Measurements from ENCODE around the gene PRODH.
"Not testable (repeated sequence)": the region's sequence is repeated elsewhere in the genome, so short reads cannot be mapped to it uniquely, and the experiment has no call there.

The PRODH gene

DNA sequence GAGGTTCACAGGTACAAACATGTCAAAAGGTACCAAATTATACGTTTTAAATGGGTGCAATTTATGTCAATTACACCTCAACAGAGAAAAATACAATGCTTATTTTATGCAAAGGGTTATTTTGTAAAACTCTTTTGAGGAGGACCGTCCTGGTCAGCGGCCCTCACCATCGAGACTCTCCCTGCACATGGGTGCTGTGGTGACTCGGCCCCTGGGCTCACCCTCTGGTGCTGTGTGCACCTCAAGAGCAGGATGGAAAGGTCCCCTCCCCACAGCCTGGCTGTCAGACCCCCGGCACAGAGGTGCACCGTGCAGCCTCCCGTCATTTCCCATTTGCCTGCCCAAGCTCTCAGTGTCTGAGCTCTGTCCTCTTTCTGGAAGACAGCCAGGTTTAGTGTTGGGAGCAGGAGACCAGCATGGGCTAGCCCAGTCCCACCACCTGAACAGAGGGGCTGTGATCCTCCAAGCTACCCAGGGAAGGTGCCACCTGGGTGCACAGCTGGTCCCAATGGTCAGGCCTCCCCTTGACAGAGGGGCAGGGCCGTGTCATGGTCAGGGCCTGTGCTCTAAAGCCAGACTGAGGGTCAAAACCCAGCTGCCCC is 41.8 kb upstream of the PRODH start:
- H3K27me3 ChIP-seq (replicated peaks in 2 of 5; ENCODE audit: control insufficient read depth in 4 of 5, insufficient read depth in 5 of 5, low read length in 4 of 5): no peaks in the 10 kb centered on the region
- ChIA-PET CTCF (no interaction called here), POLR2A (no interaction called here)
- no peaks in the 10 kb centered on the region for H3K4me1 ChIP-seq (ENCODE audit: control extremely low read depth in 1 of 4, control insufficient read depth in 4 of 4, insufficient read depth in 4 of 4, low read length in 3 of 4)
- WGBS (ENCODE audit: insufficient coverage): 99% methylated on average over 6 of the region's 9 CpGs
- no peak overlapping the region for H3K27ac ChIP-seq (ENCODE audit: insufficient read depth in 1 of 2, low read depth in 1 of 2, low read length in 2 of 2, poor library complexity in 1 of 2, severe bottlenecking in 2 of 2)
- H3K36me3 ChIP-seq (ENCODE audit: control insufficient read depth in 4 of 4, insufficient read depth in 4 of 4, low read length in 3 of 4): no peaks in the 10 kb centered on the region
- H3K4me3 ChIP-seq (ENCODE audit: control insufficient read depth in 1 of 7, extremely low read depth in 1 of 7, insufficient read depth in 4 of 7, low read depth in 2 of 7, low read length in 6 of 7): no peak overlapping the region
- peaks cover 0 to 8% (median 4%) of the 10 kb centered on the region in 5 experiments for H3K9me3 ChIP-seq (ENCODE audit: control extremely low read depth in 1 of 5, control insufficient read depth in 4 of 5, insufficient read depth in 2 of 5, low read depth in 1 of 5, low read length in 4 of 5)
- DNase-seq: no peak

DNA sequence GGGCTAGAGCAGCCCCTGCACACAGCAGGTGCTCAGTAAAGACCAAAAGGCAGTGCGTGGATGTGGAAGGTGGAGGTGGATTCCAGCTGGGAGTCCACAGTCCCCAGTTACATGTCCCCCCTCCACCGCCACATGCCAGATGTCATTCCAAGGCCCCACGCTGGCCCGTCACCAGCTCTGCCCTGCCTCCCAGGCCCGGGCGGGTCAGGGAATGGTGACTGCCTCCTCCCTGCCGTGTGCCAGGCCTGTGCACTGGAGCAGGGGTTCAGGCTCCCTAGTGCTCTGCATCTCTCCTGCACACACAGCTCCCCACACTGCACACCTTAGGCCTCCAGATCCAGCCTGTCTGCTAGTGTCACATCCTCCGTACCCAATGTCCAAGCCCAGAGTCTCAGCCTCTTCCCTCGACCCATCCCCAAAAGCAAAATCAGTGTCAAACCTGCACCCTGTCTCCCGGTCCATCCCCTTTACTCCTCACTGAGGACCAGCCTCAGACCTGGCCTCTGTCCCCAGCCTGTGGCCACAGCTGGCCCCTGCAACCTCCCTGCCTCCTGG is 40.2 kb upstream of the PRODH start:
- peaks cover 0 to 6% (median 0%) of the 10 kb centered on the region in 5 experiments for H3K27me3 ChIP-seq (replicated peaks in 2 of 5; ENCODE audit: control insufficient read depth in 4 of 5, insufficient read depth in 5 of 5, low read length in 4 of 5)
- H3K9me3 ChIP-seq (ENCODE audit: control extremely low read depth in 1 of 5, control insufficient read depth in 4 of 5, insufficient read depth in 2 of 5, low read depth in 1 of 5, low read length in 4 of 5): peaks cover 0 to 8% (median 4%) of the 10 kb centered on the region in 5 experiments
- H3K27ac ChIP-seq (ENCODE audit: insufficient read depth in 1 of 2, low read depth in 1 of 2, low read length in 2 of 2, poor library complexity in 1 of 2, severe bottlenecking in 2 of 2): no peak overlapping the region
- WGBS (ENCODE audit: insufficient coverage): 92% methylated on average over 9 of the region's 10 CpGs
- H3K4me3 ChIP-seq (ENCODE audit: control insufficient read depth in 1 of 7, extremely low read depth in 1 of 7, insufficient read depth in 4 of 7, low read depth in 2 of 7, low read length in 6 of 7): no peak overlapping the region
- DNase-seq: no peak
- no peaks in the 10 kb centered on the region for H3K36me3 ChIP-seq (ENCODE audit: control insufficient read depth in 4 of 4, insufficient read depth in 4 of 4, low read length in 3 of 4)
- ChIA-PET POLR2A (no interaction called here), CTCF (interaction anchor here (0.5 kb wide), 1 partner anchor 12 kb away, joined by 3 read pairs; no protein-coding TSS in a partner anchor)
- no peaks in the 10 kb centered on the region for H3K4me1 ChIP-seq (ENCODE audit: control extremely low read depth in 1 of 4, control insufficient read depth in 4 of 4, insufficient read depth in 4 of 4, low read length in 3 of 4)

DNA sequence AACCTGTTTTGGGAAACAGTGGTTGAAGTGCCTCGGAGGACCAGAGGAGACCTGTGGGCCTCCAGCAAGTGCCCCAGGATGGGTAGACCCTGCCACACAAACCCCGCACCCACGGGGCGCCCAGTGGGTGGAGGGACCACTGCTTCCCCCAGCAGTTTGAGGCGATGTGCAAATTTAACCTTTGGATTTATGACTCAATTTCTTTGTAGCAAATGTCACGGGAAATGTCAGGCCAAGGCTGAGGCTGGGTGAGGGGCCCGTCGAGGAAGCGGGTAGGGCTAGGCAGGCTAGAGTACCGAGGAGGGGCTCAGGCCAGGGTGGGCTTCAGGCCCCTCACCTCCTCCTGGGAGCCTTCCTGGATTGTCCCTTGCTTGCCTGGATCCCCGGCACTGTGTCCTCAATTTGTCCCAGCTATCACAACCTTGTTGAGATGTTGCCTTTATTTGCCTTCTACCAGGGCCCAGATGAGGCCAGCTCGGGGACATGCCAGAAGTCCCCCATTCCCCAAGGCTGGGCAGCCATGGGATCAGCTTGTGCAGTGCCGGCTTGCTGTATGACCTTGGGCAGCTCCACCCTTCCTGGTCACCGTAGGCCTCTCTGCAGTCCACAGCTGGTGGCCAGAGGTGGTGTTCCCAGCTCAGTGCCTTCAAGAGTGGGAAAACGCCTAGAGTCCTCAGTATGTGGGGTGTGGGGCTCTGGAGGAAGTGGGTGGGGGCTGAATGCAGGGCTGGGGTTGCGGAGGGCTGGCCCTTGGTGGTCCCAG is 39.5 kb upstream of the PRODH start:
- DNase-seq: no peak
- no peaks in the 10 kb centered on the region for H3K36me3 ChIP-seq (ENCODE audit: control insufficient read depth in 4 of 4, insufficient read depth in 4 of 4, low read length in 3 of 4)
- CTCF ChIA-PET: interaction anchor here (0.5 kb wide), 1 partner anchor 13 kb away, joined by 3 read pairs; no protein-coding TSS in a partner anchor
- H3K4me3 ChIP-seq (ENCODE audit: control insufficient read depth in 1 of 7, extremely low read depth in 1 of 7, insufficient read depth in 4 of 7, low read depth in 2 of 7, low read length in 6 of 7): no peak overlapping the region
- peaks cover 0 to 3% (median 0%) of the 10 kb centered on the region in 5 experiments for H3K9me3 ChIP-seq (ENCODE audit: control extremely low read depth in 1 of 5, control insufficient read depth in 4 of 5, insufficient read depth in 2 of 5, low read depth in 1 of 5, low read length in 4 of 5)
- H3K27me3 ChIP-seq (replicated peaks in 2 of 5; ENCODE audit: control insufficient read depth in 4 of 5, insufficient read depth in 5 of 5, low read length in 4 of 5): peaks cover 0 to 12% (median 0%) of the 10 kb centered on the region in 5 experiments
- 87% methylated on average over 15 of the region's 16 CpGs for WGBS (ENCODE audit: insufficient coverage)
- no peak overlapping the region for H3K27ac ChIP-seq (ENCODE audit: insufficient read depth in 1 of 2, low read depth in 1 of 2, low read length in 2 of 2, poor library complexity in 1 of 2, severe bottlenecking in 2 of 2)
- POLR2A ChIA-PET: no interaction called here
- H3K4me1 ChIP-seq (ENCODE audit: control extremely low read depth in 1 of 4, control insufficient read depth in 4 of 4, insufficient read depth in 4 of 4, low read length in 3 of 4): peaks cover 0 to 3% (median 2%) of the 10 kb centered on the region in 4 experiments

DNA sequence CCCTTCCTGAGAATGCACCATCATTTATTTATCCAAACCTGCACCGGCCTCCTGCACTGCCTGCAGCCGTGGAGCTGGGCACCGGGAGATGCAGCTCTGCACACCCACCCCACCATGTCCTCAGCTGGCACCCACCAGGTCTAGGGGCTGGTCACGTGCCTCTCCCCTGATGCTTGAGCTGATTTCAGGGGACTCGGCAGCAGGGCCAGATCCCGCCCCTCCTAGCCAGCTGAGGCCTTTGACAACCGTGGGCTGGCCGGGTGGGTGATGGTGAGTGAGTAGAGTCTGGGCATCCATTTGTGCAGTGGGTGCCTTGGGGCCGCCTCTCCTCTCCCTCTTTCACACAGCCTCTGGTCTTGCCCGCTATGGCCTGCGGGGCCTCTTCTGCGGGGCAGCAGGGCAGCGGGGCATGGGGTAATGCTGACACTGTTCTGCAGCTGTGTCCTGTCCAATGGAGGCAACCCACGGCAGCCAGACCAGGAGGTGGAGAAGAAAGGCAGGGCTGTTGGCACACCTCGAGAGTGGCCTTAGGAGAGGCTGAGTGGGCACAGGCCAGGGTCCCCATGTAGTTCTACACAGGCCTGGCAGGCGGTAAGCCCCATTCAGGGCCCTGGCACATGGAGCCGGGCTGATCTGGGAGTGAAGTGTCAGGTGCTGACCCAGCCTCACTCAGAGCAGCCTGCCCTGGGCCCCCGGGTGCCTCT is 38.5 kb upstream of the PRODH start:
- Histone ChIP-seq H3K27ac (ENCODE audit: insufficient read depth in 1 of 2, low read depth in 1 of 2, low read length in 2 of 2, poor library complexity in 1 of 2, severe bottlenecking in 2 of 2) (no peak overlapping the region), H3K4me1 (ENCODE audit: control extremely low read depth in 1 of 4, control insufficient read depth in 4 of 4, insufficient read depth in 4 of 4, low read length in 3 of 4) (peaks cover 0 to 8% (median 5%) of the 10 kb centered on the region in 4 experiments), H3K9me3 (ENCODE audit: control extremely low read depth in 1 of 5, control insufficient read depth in 4 of 5, insufficient read depth in 2 of 5, low read depth in 1 of 5, low read length in 4 of 5) (no peaks in the 10 kb centered on the region), H3K27me3 (replicated peaks in 2 of 5; ENCODE audit: control insufficient read depth in 4 of 5, insufficient read depth in 5 of 5, low read length in 4 of 5) (peaks cover 0 to 17% (median 0%) of the 10 kb centered on the region in 5 experiments), H3K4me3 (ENCODE audit: control insufficient read depth in 1 of 7, extremely low read depth in 1 of 7, insufficient read depth in 4 of 7, low read depth in 2 of 7, low read length in 6 of 7) (no peak overlapping the region), H3K36me3 (ENCODE audit: control insufficient read depth in 4 of 4, insufficient read depth in 4 of 4, low read length in 3 of 4) (no peaks in the 10 kb centered on the region)
- no peak for DNase-seq
- ChIA-PET CTCF (no interaction called here), POLR2A (no interaction called here)
- WGBS (ENCODE audit: insufficient coverage): 100% methylated on average over 12 of the region's 18 CpGs

DNA sequence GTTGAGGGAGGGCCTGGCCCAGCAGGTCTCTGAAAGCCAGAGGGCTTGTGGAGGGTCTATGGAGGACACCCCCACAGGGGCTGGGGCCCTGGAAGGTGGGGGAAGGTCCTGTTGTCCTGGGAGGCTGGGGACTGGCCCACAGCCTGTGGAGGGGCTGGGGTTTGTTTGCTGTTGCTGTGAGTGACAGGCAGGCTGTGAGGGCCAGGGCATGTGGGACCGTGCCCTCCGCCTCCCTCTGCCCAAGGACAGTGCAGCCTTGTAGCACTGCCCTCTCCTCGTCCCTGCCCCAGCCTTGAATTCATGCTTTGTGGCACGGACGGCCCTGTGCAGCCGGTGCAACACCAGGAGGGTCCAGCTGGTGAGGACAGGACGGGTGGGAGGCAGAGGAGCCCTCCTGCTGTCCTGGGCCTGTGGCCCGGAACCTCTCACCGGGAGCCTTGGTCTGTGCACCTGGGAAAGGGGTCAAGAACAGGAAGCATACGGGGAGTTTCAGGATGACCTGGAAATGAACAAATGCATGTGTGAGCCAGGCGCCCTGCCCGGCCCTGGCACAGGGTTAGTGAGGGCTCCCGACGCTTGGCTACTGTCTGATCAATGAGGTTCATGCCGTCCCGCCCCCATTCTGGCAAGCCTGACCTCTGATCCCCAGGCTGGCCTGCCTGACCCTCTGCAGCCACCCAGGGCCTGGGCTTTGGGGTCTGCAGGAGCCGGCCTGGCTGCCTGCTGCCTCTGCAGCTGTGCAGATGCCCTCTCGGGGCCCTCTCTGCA is 37.4 kb upstream of the PRODH start:
- 88% methylated on average over 10 of the region's 18 CpGs for WGBS (ENCODE audit: insufficient coverage)
- POLR2A ChIA-PET: no interaction called here
- H3K27me3 ChIP-seq (replicated peaks in 2 of 5; ENCODE audit: control insufficient read depth in 4 of 5, insufficient read depth in 5 of 5, low read length in 4 of 5): peaks cover 0 to 24% (median 3%) of the 10 kb centered on the region in 5 experiments

DNA sequence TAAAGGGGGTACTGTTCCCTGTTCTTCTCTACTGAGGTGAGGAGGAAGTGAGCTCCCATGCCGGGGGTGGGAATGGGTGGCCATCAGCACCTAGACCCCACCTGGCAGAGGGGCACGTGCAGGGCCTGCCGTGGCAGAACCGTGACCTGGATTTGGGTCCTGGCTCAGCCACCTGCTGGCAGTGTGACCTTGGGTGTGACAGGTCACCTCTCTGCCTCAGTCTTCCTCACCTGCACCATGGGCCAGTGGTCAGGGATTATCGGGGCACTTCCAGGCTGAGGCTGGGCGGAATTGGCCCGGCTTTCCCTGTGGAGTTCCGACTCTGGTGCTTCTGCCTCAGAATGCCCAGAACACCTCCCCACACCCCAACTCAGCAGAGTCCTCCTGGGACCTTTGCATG is 36.5 kb upstream of the PRODH start:
- POLR2A ChIA-PET; H3K27ac ChIP-seq (ENCODE audit: insufficient read depth in 1 of 2, low read depth in 1 of 2, low read length in 2 of 2, poor library complexity in 1 of 2, severe bottlenecking in 2 of 2); DNase-seq; H3K4me3 ChIP-seq (ENCODE audit: control insufficient read depth in 1 of 7, extremely low read depth in 1 of 7, insufficient read depth in 4 of 7, low read depth in 2 of 7, low read length in 6 of 7); H3K9me3 ChIP-seq (ENCODE audit: control extremely low read depth in 1 of 5, control insufficient read depth in 4 of 5, insufficient read depth in 2 of 5, low read depth in 1 of 5, low read length in 4 of 5); H3K4me1 ChIP-seq (ENCODE audit: control extremely low read depth in 1 of 4, control insufficient read depth in 4 of 4, insufficient read depth in 4 of 4, low read length in 3 of 4); H3K36me3 ChIP-seq (ENCODE audit: control insufficient read depth in 4 of 4, insufficient read depth in 4 of 4, low read length in 3 of 4); CTCF ChIA-PET: not testable (repeated sequence)
- 97% methylated on average over 6 of the region's 8 CpGs for WGBS (ENCODE audit: insufficient coverage)
- peaks cover 0 to 27% (median 3%) of the 10 kb centered on the region in 5 experiments for H3K27me3 ChIP-seq (replicated peaks in 2 of 5; ENCODE audit: control insufficient read depth in 4 of 5, insufficient read depth in 5 of 5, low read length in 4 of 5)

More for the DNA sequence above, 37.4 kb upstream of the PRODH start:
- Histone ChIP-seq H3K36me3 (ENCODE audit: control insufficient read depth in 4 of 4, insufficient read depth in 4 of 4, low read length in 3 of 4) (no peaks in the 10 kb centered on the region), H3K4me3 (ENCODE audit: control insufficient read depth in 1 of 7, extremely low read depth in 1 of 7, insufficient read depth in 4 of 7, low read depth in 2 of 7, low read length in 6 of 7) (no peak overlapping the region), H3K4me1 (ENCODE audit: control extremely low read depth in 1 of 4, control insufficient read depth in 4 of 4, insufficient read depth in 4 of 4, low read length in 3 of 4) (peaks cover 0 to 8% (median 5%) of the 10 kb centered on the region in 4 experiments), H3K9me3 (ENCODE audit: control extremely low read depth in 1 of 5, control insufficient read depth in 4 of 5, insufficient read depth in 2 of 5, low read depth in 1 of 5, low read length in 4 of 5) (no peaks in the 10 kb centered on the region), H3K27ac (ENCODE audit: insufficient read depth in 1 of 2, low read depth in 1 of 2, low read length in 2 of 2, poor library complexity in 1 of 2, severe bottlenecking in 2 of 2) (no peak overlapping the region)
- CTCF ChIA-PET: no interaction called here
- DNase-seq: no peak
